Stimulated activated CD4-positive, alpha-beta T cell treated with anti-CD3 and anti-CD28 coated beads, Interleukin-1b, Interleukin-23, amount 100 ng/mL, for 1 hour (primary cell): ENCODE measurements around the gene C5orf52.
"Not testable (repeated sequence)": the region's sequence is repeated elsewhere in the genome, so short reads cannot be mapped to it uniquely, and the experiment has no call there.

Experiments
- DNase-seq, 2 donors: peaks; one replicate each; pipeline ENCODE4 v3.0.0-alpha.2; 2020; ENCODE audit warnings: low read depth in 2 of 2

Gene C5orf52

DNA sequence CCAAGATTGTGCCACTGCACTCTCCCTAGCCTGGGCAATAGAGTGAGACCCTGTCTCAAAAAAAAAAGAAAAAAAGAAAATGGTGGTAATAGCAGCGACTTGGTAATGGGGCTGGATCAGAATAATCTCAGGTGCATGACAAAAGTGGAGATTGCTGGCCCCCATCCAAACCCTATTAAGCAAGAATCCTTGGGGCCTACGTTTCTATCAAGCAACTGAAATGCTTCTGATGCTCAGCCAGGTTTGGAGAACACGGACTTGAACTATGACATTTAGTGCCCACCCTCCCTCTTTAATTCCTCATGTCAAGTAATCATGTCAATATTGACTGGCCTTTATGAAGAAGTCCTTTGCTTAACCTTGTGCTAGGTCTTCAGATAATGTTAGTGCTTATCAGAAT lies 6.6 kb downstream of the C5orf52 start:
- no peak for DNase-seq

DNA sequence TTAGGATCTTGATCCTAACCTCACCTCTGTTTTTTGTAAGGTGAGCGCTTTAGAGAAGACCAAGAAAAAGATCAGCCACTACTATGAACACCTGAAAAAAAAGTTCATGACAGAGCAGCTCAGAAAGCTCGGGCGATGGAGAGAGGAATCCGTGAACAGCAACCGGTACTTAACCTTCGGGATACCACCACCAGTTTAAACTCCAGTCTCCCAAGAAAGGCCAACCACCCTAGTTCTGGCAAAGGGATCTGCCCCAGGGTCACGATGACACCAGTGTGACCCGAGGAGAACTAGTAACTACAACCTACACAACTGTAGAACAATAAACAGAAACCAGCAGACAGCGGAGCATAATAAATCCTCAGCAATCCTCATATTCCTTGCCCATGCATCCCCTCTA lies 8.5 kb downstream of the C5orf52 start:
- DNase-seq = no peak

DNA sequence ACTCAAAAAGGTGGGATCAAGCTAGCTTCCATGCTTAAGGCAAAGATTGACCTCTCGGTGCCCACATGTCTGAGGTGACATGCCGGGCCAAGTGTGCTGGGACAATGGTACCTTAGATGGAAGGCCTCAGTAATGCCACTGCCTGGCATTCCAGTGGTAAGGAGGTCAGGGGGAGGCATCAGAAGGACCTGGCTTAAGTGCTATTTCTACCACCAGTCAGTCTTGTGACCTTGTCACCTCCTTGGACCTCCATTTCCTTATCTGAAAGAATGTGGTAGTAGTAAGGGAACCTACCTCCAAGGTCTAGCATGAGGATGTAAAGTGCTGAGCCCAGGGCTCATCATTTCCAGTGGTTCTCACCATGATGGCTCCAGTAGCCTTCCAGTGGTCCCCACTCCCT lies 8.9 kb downstream of the C5orf52 start:
- no peak for DNase-seq

DNA sequence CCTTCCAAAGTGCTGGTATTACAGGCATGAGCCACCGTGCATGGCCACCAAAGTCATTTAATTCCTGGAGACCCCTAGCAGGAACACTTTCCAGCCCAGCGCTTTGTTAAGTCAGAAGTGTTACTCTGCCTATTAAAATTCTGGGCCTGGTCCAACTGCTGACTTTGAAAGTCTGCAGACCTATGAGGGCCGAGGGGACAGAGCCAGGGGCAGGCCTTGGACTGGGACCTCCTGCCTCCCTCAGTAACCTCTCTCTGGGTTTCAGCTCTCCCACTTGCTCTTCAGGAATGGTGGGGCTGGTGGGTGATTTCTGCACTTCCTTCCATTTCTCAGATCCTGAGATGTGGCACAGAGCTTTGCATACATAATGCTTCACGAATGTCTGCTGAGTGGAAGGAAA lies 9.7 kb downstream of the C5orf52 start:
- no peak for DNase-seq

DNA sequence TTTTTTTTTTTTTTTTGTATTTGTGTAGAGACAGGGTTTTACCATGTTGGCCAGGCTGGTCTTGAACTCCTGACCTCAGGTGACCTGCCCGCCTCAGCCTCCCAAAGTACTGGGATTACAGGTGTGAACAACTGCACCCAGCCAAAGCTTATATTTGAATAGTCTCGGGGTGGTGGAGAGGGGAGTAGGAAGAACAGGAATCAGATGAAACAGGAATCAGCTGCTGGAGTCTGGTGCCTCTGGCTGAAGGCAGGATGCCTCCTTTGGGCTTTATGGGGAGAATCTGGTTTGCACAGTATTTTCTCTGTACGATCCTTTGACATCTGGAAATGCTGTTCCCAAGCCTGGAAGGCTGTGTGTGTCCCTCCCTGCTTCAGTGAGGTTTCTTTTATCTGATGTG lies 10.9 kb downstream of the C5orf52 start:
- no peak for DNase-seq

DNA sequence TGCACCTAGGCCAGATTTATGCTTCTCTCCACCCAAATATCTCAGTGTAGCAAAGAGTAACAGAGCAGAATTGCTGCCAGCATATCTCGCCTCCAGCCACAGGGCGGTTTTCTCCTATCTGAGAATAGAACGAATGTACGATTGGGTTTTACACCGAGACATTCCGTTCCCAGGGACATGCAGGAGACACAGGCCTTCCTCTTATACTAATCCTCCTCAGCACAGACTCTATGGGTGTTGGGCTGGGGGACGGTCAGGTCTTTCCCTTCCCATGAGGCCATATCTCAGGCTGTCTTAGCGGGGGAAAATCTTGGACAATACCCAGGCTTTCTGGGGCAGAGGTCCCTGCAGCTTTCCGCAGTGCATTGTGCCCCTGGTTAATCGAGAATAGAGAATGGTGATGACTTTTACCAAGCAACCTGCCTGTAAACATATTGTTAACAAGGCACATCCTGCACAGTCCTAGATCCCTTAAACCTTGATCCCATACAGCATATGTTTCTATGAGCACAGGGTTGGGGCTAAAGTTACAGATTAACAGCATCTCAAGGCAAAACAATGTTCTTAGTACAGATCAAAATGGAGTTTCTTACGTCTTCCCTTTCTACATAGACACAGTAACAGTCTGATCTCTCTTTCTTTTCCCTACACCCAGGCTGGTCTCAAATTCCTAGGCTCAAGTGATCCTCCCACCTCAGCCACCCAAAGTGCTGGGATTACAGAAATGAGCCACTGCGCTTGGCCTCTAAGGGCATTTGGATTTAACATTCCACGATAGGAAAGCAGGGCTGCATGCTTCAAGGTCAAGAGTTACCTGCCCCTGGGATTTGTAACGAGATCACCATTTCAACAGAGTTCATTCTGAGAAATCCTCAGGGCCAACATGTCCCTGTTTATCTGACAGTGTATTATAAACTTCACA lies 15.2 kb downstream of the C5orf52 start:
- DNase-seq = not testable (repeated sequence)

DNA sequence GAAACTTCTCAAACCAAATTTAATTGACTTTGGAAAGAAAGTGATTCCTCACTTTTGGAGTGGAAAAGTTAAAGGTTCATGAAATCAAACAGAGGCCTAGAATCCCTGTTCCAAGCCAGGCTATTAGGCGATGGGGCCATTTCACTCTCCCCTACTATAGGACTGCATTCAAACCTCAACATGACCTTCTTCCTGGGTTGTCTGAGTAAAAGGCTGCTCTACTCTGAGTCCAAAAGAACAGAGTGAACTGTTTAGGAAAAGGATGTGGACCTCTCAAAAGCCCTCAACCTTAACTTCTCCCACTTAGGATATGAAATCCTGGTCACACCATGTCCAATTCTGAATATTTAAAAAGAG lies 15.8 kb downstream of the C5orf52 start:
- no peak for DNase-seq

DNA sequence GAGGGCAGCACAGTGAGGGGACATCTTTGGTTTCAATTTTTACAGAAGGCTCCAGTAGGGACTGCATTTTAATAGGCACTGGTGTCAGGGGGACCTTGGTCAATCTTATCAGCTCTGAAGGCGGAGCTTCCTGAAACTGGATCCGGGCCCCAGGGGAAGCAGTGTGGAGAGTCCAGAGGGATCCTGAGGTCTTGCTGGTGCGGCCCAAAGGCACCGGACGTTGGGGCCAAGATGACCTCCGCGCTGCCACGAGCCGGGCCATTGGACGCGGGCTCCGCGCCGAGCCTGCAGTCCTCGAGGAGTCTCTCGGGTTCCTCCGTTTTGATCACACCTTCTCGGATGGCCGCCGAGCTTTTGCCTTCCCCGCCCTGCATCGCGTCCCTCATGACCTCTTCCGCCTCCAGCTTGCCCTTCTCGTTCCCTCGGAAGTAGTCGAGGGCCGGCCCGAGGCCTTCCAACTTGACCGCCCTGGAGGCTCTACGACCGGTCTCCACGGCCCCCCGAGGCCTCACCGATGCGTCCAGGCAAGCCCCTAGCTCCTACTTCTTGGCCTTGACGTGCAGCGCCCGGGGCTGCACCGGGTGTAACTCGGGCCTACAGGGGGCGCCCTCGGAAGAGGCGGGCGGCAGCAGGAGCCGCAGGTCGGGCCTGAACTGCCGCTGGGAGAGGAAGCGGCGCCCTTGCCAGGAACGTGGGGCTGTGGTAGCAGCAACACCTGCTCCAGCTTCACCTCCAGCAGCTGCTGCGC lies 18.8 kb downstream of the C5orf52 start:
- DNase-seq = no peak

DNA sequence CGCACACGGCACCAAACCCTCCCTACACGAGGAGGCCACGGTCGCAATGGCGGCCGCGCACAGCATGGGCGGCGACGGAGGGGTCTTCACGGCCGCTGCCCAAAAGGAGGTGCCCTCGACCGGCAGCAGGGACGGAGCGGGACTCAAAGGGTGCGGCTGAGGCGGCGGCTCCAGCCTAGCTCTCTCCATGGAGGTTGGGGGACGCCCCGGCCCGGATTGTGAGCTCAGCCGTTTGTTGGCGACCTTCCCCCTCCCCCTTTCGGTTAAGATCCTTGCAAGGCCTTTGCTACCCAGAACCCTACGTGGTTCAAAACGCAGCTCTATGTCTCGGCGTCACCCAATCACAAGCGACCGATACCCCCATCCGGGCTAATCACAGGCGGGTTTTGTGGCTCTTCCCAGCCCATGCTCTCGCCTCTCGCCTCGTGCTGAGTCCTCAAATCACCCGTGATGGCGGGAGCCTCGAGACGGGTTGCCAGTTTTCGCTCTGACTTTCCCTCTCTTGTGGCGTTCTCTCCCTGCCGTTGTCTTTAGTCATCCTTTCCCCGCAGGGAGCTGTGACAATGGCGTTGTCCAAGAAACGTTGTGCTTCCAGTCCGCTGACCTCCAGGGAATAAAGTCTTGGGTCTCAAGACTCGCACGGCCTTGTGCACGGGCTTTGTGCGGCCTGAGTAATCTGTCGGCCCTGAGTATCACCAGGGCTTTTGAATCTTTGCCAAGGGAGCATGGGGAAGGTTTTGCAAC lies 19.5 kb downstream of the C5orf52 start:
- no peak for DNase-seq

DNA sequence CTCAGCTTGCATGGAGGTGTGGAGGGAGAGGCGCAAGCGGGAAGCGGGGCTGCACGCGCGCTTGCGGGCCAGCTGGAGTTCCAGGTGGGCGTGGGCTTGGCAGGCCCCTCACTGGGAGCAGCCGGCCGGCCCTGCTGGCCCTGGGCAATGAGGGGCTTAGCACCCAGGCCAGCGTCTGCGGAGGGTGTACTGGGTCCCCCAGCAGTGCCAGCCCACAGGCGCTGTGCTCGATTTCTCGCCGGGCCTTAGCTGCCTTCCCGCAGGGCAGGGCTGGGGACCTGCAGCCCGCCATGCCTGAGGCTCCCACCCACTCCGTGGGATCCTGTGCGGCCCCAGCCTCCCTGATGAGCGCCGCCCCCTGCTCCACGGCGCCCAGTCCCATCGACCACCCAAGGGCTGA lies 22.5 kb downstream of the C5orf52 start:
- not testable (repeated sequence) for DNase-seq

DNA sequence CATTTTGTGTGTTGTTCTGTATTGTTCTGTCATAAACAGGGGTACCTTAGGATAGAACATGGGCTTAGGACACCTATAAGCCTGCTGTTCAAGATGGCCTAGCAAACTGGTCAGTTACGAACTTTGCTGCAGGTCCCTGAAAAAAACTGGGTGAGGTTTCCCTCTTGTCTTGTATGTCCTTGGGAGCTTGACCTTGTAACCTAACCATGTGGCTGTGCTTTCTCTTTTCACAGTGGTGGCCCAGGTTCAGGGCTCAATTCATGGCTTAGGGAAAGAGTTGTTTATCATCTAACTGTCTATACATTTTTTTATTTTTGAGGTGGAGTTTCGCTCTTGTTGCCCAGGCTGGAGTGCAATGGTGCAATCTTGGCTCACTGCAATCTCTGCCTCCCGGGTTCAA lies 24.8 kb downstream of the C5orf52 start:
- DNase-seq = not testable (repeated sequence)

DNA sequence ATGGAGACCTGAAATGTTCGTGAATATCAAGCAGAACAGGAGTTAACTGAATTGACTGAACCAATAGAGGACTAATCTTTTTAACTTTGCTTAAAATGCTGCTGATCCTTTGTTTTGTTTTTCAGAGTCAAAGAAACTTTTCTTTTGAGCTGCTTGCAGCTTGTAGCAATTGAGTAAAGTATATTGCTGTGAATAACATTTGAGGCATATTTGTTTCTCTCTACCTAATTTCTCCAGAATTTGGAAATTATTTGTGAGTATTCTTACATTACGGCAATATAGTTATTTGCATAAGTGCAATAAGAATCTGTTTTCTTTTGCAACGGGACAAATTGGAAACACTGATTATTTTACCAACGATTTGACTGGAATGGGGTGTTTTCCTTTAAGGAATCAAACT lies 27.3 kb downstream of the C5orf52 start:
- not testable (repeated sequence) for DNase-seq

DNA sequence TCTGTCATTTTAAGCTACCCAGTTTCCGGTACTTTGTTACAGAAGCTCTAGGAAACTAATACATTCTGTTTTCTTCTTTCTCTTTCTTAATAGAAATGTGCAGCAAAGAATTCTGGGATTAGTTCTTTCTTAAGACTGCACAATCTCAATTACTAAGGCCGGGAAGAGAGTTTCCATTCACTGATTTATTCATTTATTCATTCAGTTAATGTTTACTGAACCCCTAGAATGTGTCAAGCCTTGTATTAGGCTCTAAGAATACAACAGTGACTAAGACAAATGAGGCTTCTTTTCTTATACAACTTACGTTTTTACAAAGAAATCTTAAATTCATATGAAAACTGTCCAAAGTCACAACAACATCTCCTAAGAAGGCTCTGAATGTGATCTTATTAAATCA lies 32.4 kb downstream of the C5orf52 start:
- no peak for DNase-seq

DNA sequence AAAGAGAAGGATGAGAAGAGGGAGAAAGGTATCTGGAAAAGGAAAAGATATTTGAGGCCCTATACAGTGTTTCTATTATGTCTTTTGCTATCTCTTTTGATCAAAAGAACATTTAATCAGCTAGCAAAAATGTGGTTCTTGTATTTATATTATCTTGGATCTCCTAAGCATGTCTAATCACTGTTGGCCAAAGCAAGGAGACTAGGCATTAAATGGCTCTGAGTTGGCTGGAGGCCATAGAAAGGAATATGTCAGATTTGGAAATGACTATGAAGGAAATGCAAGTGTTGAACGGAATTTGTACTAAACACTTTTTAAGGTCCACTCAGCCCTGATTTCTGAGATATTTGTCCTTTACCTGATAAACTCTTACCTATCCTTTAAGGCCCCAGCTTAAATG lies 37.5 kb downstream of the C5orf52 start:
- no peak for DNase-seq

DNA sequence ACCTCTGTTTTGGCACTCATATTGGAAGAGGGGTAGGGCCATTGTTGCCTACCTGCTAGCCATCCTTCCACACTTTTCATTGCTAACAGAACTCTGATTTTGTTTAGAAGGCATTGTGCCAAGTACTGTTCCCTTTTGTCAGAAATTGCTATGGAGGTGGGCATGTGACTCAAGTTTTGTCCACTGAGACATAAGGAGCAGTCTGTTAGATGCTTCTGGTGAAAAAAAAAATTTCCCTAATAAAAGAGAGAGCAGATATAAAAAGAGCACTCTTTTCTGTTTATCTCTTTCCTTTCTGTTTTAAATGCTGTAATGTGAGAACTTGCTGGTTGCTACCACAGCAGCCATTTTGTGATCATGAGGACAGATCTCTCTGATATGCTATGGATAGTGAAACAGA lies 38.0 kb downstream of the C5orf52 start:
- DNase-seq = no peak

DNA sequence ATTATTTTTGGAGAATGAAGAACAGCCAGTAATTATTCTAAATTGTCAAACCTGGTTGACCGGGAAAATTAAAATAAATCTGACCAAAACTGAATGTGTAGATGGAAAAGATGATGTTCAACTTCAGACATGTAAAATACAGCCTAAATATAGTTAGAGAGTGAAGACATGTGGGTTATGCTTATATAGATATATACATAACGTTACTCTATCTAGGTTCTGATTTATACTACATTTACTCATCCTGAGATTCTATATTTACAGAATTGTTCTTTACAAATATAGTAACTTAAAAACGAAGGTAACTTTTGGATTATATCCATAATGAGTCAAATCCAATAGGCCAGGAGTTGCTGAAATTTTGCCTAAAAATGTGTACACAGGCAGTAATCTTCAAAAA lies 39.1 kb downstream of the C5orf52 start:
- DNase-seq = no peak

DNA sequence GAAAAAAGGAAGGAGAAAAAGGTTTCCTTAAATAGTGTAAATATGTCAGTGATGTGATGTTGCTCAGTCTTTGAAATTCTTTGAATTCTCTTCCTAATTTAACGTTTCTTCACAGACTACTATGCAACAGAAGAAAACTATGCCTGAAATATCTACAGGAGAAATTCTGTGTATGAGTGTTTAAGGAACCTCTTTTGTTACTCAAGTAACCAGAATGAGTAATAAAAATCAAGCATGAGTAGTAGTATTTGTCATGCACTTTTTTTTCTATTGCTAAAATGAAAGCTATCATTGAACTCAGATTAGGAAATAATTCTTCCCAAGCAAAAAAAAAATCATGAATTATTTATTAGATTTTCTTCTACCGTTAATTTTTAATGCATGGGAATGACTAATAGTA lies 39.5 kb downstream of the C5orf52 start:
- no peak for DNase-seq

DNA sequence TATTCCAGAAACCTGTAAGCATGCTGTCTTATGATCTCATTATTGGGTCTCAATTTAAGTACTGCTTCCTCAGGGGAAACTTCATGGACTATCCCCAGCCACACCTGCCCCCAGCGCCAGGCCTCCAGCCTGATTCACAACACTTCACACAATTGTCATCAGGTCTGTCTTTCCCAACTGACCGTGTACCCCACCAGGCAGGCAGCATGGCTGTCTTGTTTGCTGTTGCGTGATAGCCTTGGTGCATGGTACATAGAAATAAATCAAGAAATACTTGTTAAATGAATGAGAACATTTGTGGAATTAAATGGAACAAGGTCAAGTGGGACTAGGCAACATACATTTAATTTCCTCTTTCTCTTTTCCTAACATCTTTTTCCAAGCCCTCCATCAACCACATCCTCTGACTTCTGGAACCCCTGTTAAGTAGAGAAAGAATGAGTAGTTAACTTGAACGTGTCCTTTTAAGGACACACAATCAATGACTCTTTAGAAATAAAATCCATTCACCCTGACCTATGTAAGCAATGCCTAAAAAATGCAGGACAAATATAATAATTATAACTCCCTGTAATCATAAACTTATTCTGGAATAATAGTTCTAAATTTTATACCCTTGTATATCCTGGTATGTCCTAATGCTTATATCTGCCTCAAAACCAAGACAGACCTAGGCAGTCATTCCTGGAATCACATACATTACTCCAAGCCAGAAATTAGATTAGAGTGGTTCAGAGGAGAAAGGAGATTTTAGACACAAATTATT lies 42.7 kb downstream of the C5orf52 start:
- no peak for DNase-seq

DNA sequence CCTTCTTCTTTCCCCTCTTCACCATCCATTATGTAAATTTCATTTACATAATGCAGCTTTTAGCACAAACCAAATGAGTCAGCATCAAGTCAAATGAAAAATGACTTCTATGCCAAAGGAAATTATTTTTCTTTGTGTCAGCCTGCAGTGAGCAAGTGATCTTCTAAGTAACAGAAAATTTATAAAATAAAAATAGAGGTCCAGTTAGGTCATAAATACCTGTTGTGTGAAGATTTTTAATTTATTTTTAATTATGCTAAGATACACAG lies 43.2 kb downstream of the C5orf52 start:
- DNase-seq = no peak

DNA sequence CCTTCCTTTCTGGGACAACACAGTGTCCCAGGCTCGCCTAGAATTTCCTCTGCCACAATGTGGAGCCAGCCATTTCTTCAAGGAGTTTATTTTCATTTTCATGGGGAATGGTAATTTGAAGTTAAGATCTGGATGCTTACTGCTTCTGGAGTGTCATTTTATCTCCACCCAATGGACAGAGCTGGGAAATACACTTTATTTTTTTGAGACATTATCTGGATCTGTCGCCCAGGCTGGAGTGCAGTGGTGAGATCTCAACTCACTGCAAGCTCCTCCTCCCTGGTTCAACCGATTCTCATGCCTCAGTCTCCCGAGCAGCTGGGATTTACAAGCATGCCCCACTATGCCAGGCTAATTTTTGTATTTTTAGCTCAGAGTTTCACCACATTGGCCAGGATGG lies 47.2 kb downstream of the C5orf52 start:
- no peak for DNase-seq

DNA sequence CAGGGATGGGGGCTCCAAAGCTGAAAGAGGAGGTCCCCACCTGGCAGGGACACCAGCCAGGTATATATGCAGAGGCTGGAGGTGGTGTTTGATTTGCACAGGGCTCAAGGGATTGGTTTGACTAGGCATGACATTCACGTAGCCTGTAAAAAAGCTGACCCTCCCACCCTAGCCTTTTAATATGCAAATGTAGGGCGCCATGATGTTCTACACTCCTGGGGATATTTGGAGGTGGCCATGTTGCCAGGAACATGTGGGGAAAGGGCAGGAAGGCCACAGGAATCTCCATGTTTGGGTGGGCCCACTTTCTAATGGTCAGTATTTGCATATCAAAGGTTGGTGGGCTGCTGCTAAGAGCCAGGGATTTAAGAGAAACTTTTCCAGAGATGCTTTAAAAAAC lies 47.9 kb downstream of the C5orf52 start:
- no peak for DNase-seq

DNA sequence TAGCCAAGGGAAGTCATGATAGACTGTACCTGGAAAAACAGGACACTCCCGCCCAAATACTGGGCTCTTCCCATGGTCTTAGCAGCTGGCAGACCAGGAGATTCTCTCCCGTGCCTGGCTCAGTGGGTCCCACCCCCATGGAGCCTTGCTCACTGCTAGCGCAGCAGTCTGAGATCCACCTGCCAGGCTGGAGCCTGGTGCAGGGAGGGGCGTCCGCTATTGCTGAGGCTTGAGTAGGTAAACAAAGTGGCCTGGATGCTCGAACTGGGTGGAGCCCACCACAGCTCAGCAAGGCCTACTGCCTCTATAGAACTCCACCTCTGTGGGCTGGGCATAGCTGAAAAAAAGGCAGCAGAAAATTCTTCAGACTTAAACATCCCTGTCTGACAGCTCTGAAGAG lies 49.8 kb downstream of the C5orf52 start:
- DNase-seq = no peak
